ENCODE results near the gene CCDC124. TPM values are rescaled to one million over a fixed set of nuclear protein-coding genes. Genes with fewer than 3 reads are reported as not detected.

CCDC124 gene
- total and polyA plus RNA-seq, 3 experiments from 2014 or later = 65.7 to 195 (median 184) TPM

DNA sequence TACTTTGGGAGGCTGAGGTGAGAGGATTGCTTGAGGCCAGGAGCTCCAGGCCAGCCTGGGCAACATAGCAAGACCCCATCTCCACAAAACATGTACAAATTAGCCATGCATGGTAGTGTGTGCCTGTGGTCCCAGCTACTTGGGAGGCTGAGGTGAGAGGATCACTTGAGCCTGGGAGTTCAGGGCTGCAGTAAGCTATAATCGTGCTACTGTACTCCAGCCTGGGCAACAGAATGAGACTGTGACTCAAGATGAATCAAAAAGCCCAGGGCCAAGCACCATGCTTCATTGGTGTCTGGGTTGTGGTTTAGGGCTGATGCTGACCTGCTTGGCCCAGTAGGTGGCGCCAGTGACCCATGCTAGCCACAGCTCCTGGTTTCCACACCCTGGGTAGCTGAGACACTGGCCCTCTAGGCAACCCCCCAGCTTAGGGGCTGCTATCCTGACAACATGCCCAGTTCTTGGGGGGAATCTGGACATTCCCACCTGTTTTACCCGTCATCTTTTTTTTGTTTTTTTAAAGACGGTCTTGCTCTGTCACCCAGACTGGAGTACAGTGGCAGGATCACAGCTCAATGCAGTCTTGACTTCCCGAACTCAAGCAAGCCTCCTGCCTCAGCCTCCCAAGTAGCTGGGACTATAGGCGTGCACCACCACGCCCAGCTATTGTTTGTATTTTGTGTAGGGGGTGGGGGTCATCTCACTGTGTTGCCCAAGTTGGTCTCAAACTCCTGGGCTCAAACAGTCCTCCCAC lies 5.5 kb downstream of the CCDC124 start:
- H3K36me3 Mint-ChIP-seq = peaks cover 0 to 35% (median 2%) of the 10 kb centered on the region in 3 donors
- H3K9me3 Mint-ChIP-seq = no peaks in the 10 kb centered on the region
- peak overlapping the region in 2 of 8 donors; percentile 65 to 73 for H3K27ac Mint-ChIP-seq
- ChIA-PET POLR2A (interaction anchor here (0.6 to 2.6 kb wide), 4 partner anchors 59 to 508 kb away, joined by 3 to 13 read pairs (median 6); partner anchors contain the start of gene RPL18A), CTCF (interaction anchor here (0.6 to 9.9 kb wide), 20 partner anchors 8 to 219 kb away, joined by 3 to 201 read pairs (median 4); partner anchors contain the start of genes MAP1S and RPL18A)
- H3K4me1 Mint-ChIP-seq = peaks cover 7 to 17% (median 10%) of the 10 kb centered on the region in 3 donors
- DNase-seq = peak; percentile 71 to 86 (median 76)
- no peaks in the 10 kb centered on the region for H3K36me3 ChIP-seq (ENCODE audit: insufficient read depth, low read length)
- peak overlapping the region in 1 of 7 donors; percentile 26 for H3K4me3 Mint-ChIP-seq
- H3K9me3 ChIP-seq (ENCODE audit: low read length) = no peaks in the 10 kb centered on the region
- H3K4me1 ChIP-seq (ENCODE audit: insufficient read depth, low read length) = peaks cover 6% of the 10 kb centered on the region
- H3K27me3 Mint-ChIP-seq = no peaks in the 10 kb centered on the region
- no peak overlapping the region for H3K4me3 ChIP-seq (ENCODE audit: low read length)
- H3K27me3 ChIP-seq (ENCODE audit: insufficient read depth, low read length, poor library complexity, severe bottlenecking) = no peaks in the 10 kb centered on the region
- no peak overlapping the region for H3K27ac ChIP-seq (ENCODE audit: low read depth, low read length)

DNA sequence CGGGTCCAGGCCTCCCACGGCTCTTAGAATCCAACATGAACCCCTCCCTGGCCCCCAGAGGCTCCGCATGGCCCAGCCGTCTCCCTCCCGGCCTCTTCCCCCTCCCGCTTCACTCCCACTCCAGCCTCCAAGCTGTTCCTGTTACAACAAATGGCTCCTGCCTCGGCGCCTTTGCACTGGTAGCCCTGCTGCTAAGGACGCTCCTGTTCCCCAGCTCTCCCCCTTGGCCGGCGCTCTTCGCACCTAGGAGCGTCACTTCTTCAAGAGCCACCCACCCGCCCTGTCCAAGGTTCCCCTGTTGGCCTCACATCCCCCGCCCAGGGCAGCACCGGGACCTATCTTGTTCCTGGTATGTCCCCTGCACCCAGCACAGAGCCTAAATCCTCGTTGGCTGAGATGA lies 9.4 kb downstream of the CCDC124 start:
- H3K4me3 Mint-ChIP-seq = no peak overlapping the region
- H3K27ac Mint-ChIP-seq = no peak overlapping the region
- peaks cover 11 to 12% (median 12%) of the 10 kb centered on the region in 3 donors for H3K4me1 Mint-ChIP-seq
- ChIA-PET POLR2A (no interaction called here), CTCF (interaction anchor here (1.0 kb wide), 2 partner anchors 10 to 55 kb away, joined by 4 to 7 read pairs; partner anchors contain the start of gene CCDC124)
- Histone ChIP-seq H3K9me3 (ENCODE audit: low read length) (no peaks in the 10 kb centered on the region), H3K36me3 (ENCODE audit: insufficient read depth, low read length) (no peaks in the 10 kb centered on the region), H3K27ac (ENCODE audit: low read depth, low read length) (no peak overlapping the region), H3K4me1 (ENCODE audit: insufficient read depth, low read length) (peaks cover 4% of the 10 kb centered on the region), H3K4me3 (ENCODE audit: low read length) (no peak overlapping the region), H3K27me3 (ENCODE audit: insufficient read depth, low read length, poor library complexity, severe bottlenecking) (no peaks in the 10 kb centered on the region)
- H3K9me3 Mint-ChIP-seq = no peaks in the 10 kb centered on the region
- H3K36me3 Mint-ChIP-seq = peaks cover 0 to 40% (median 2%) of the 10 kb centered on the region in 3 donors
- H3K27me3 Mint-ChIP-seq = no peaks in the 10 kb centered on the region
- DNase-seq = no peak

DNA sequence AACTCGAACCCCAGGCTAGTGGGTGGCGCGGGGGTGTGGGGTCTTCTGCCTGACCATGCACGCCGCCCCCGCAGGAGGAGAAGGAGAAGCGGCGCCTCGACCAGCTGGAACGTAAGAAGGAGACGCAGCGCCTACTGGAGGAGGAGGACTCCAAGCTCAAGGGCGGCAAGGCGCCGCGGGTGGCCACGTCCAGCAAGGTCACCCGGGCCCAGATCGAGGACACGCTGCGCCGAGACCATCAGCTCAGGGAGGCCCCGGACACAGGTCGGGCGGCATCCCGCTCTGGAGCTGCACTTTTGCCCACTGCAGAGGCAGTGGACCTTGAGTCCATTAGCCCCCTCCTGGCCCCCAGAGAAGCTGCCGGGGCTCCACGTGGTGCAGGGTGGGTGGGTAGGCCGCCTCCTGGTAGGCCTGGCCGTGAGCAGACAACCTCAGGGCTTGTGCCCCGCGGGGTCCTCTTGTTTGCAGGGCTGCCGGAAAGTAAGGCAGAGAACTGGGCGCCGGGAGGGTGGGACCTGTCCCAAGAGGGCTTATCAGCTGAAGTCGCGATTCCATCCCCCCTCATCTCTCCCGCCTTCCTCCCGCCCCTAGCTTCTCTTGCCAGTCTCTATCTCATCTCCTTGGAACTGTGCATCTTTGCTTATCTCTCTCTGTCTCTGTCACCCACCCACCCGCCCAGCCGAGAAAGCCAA lies 9.9 kb downstream of the CCDC124 start:
- no peak overlapping the region for H3K4me3 ChIP-seq (ENCODE audit: low read length)
- H3K36me3 ChIP-seq (ENCODE audit: insufficient read depth, low read length) = no peaks in the 10 kb centered on the region
- ChIA-PET CTCF (interaction anchor here (1.0 to 1.2 kb wide), 3 partner anchors 10 to 116 kb away, joined by 4 to 7 read pairs (median 5); partner anchors contain the start of gene CCDC124), POLR2A (no interaction called here)
- no peaks in the 10 kb centered on the region for H3K27me3 ChIP-seq (ENCODE audit: insufficient read depth, low read length, poor library complexity, severe bottlenecking)
- H3K4me3 Mint-ChIP-seq = no peak overlapping the region
- H3K9me3 Mint-ChIP-seq = no peaks in the 10 kb centered on the region
- no peak for DNase-seq
- peaks cover 7% of the 10 kb centered on the region for H3K4me1 ChIP-seq (ENCODE audit: insufficient read depth, low read length)
- peak overlapping the region; percentile 43 for H3K27ac ChIP-seq (ENCODE audit: low read depth, low read length)
- H3K4me1 Mint-ChIP-seq = peaks cover 14 to 16% (median 16%) of the 10 kb centered on the region in 3 donors
- H3K36me3 Mint-ChIP-seq = peaks cover 0 to 38% (median 0%) of the 10 kb centered on the region in 3 donors
- H3K27me3 Mint-ChIP-seq = no peaks in the 10 kb centered on the region
- no peak overlapping the region for H3K27ac Mint-ChIP-seq
- H3K9me3 ChIP-seq (ENCODE audit: low read length) = no peaks in the 10 kb centered on the region

DNA sequence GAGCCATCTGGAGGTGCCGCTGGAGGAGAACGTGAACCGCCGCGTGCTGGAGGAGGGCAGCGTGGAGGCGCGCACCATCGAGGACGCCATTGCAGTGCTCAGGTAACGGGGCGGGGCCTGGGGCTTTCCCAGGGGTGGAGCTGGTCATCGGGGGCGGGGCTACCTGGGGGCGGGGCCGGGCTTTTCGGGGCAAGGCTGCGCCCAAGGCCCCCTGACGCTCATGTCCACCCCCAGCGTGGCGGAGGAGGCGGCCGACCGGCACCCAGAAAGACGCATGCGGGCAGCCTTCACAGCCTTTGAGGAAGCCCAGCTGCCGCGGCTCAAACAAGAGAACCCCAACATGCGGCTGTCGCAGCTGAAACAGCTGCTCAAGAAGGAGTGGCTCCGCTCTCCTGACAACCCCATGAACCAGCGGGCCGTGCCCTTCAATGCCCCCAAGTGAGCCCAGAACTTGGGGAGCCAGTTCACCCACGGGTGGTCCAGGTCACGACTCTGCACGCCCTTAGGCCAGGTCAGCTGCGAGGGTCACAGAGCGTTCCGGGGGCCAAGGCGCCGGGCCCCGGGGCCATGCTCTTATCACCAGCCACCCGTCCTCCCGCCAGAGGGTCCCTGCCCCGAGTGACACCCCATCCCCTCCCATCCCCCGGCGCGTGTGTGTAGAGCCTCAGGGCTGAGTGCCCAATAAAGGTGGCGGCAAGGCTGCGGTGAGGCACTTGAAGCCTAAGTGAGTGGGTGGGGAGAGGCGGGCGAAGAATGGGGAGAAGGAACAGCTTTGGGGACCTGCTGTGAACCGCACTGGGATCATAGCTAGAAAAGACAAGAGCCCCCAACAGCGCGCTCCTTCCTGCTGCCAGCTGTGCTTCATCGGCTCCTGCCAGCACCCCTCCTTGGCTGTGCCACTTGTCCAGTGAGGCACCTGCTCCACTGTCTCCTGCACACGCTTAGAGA lies 10.7 kb downstream of the CCDC124 start:
- ChIA-PET POLR2A (no interaction called here), CTCF (interaction anchor here (0.7 to 1.5 kb wide), 3 partner anchors 12 to 115 kb away, joined by 4 to 5 read pairs (median 4); no protein-coding TSS in a partner anchor)

DNA sequence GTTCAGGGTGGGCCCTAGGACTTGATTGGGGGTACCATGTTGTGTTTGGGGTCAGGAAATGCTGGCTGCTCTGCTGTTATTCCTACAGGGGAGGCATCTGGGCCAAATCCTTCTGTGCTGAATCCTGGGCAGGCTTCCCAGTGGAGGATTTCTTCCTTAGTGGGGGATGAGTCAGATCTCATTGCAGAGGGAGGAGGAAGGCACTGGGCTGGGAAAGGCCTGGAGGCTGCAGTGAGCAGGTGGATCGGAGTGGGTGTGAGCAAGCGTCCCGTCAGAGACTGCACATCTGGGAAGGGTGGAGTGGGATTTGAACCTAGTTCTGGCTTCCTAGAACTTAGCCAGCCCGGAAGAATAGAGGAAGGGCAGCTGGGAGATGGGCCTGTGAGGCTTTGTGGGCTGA lies 11.5 kb downstream of the CCDC124 start:
- Histone ChIP-seq H3K4me1 (ENCODE audit: insufficient read depth, low read length) (peaks cover 15% of the 10 kb centered on the region), H3K9me3 (ENCODE audit: low read length) (no peaks in the 10 kb centered on the region), H3K27ac (ENCODE audit: low read depth, low read length) (no peak overlapping the region), H3K4me3 (ENCODE audit: low read length) (no peak overlapping the region), H3K36me3 (ENCODE audit: insufficient read depth, low read length) (no peaks in the 10 kb centered on the region), H3K27me3 (ENCODE audit: insufficient read depth, low read length, poor library complexity, severe bottlenecking) (peaks cover 4% of the 10 kb centered on the region)
- DNase-seq = no peak
- Mint-ChIP-seq H3K4me3 (no peak overlapping the region), H3K36me3 (peaks cover 0 to 31% (median 0%) of the 10 kb centered on the region in 3 donors), H3K27ac (peak overlapping the region in 3 of 8 donors; percentile 19 to 100 (median 38)), H3K9me3 (no peaks in the 10 kb centered on the region), H3K4me1 (peaks cover 18 to 23% (median 20%) of the 10 kb centered on the region in 3 donors), H3K27me3 (peaks cover 4 to 5% of the 10 kb centered on the region in 2 donors)
- POLR2A ChIA-PET = no interaction called here
- CTCF ChIA-PET = interaction anchor here (1.5 to 4.1 kb wide), 2 partner anchors 11 to 52 kb away, joined by 4 to 39 read pairs; no protein-coding TSS in a partner anchor

More for the DNA sequence above, 10.7 kb downstream of the CCDC124 start:
- Histone ChIP-seq H3K27me3 (ENCODE audit: insufficient read depth, low read length, poor library complexity, severe bottlenecking) (no peaks in the 10 kb centered on the region), H3K27ac (ENCODE audit: low read depth, low read length) (no peak overlapping the region), H3K9me3 (ENCODE audit: low read length) (no peaks in the 10 kb centered on the region), H3K36me3 (ENCODE audit: insufficient read depth, low read length) (no peaks in the 10 kb centered on the region), H3K4me1 (ENCODE audit: insufficient read depth, low read length) (peaks cover 8% of the 10 kb centered on the region), H3K4me3 (ENCODE audit: low read length) (no peak overlapping the region)
- Mint-ChIP-seq H3K9me3 (no peaks in the 10 kb centered on the region), H3K27ac (peak overlapping the region in 2 of 8 donors; percentile 47 to 100), H3K27me3 (no peaks in the 10 kb centered on the region), H3K36me3 (peaks cover 0 to 35% (median 0%) of the 10 kb centered on the region in 3 donors), H3K4me1 (peaks cover 12 to 16% (median 13%) of the 10 kb centered on the region in 3 donors), H3K4me3 (no peak overlapping the region)
- no peak for DNase-seq

DNA sequence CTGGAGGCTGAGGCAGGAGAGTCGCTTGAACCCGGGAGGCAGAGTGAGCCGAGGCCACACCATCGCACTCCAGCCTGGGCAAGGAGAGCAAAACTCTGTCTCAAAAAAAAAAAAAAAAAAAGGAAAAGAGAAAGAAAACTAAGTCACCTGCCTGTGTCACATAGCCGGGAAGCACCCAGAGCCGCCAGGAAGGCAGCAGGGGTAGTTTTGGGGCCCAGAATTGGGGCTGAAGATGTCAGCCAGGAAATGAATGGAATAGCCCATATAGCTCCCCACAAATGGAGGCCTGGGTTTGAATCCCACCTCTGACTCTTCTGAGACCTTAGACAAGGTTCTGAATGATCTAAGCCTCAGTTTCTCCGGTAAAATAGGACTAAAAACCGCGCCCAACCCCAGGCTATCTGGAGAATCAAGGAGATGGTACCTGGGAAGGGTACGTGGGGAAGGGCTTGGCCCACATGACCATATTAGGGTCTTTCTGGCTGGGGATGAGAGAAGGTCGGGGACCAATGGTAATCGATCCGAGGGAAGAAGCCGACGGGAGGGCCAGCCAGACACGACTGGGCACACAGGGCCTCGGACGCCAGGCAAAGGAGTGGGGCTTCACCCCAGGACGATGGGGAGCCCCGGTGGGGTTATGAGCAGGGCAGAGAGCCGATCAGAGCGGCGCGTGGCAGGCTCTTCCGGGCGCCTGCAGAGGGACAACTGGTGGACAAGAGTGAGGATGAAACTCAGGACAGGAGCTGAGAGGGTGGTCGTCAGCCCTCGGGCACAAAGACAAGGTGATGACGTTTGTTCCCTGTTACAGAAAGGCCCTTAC lies 14.4 kb downstream of the CCDC124 start:
- peak overlapping the region; percentile 75 for H3K27ac ChIP-seq (ENCODE audit: low read depth, low read length)
- H3K36me3 Mint-ChIP-seq = peaks cover 0 to 16% (median 0%) of the 10 kb centered on the region in 3 donors
- POLR2A ChIA-PET = interaction anchor here (0.6 to 1.8 kb wide), 6 partner anchors 14 to 382 kb away, joined by 3 to 13 read pairs (median 4); partner anchors contain the start of gene CCDC124
- CTCF ChIA-PET = interaction anchor here (0.7 to 4.1 kb wide), 9 partner anchors 9 to 756 kb away, joined by 3 to 39 read pairs (median 5); partner anchors contain the start of genes CCDC124 and RPL18A
- peaks cover 25% of the 10 kb centered on the region for H3K27me3 ChIP-seq (ENCODE audit: insufficient read depth, low read length, poor library complexity, severe bottlenecking)
- H3K27me3 Mint-ChIP-seq = peaks cover 29 to 30% of the 10 kb centered on the region in 2 donors
- H3K4me3 Mint-ChIP-seq = peak overlapping the region; percentile 77 to 92 (median 88)
- H3K36me3 ChIP-seq (ENCODE audit: insufficient read depth, low read length) = no peaks in the 10 kb centered on the region
- DNase-seq = peak in 1 of 5 donors; percentile 35
- H3K4me1 ChIP-seq (ENCODE audit: insufficient read depth, low read length) = peaks cover 42% of the 10 kb centered on the region
- no peaks in the 10 kb centered on the region for H3K9me3 ChIP-seq (ENCODE audit: low read length)
- peak overlapping the region; percentile 91 to 100 (median 97) for H3K27ac Mint-ChIP-seq
- H3K4me3 ChIP-seq (ENCODE audit: low read length) = peak overlapping the region; percentile 66
- no peaks in the 10 kb centered on the region for H3K9me3 Mint-ChIP-seq
- peaks cover 39 to 47% (median 46%) of the 10 kb centered on the region in 3 donors for H3K4me1 Mint-ChIP-seq

All from CD8-positive, alpha-beta memory T cell (primary cell).